HepG2 (cell line): ENCODE measurements around the gene ZNF174. TPM values are rescaled to one million over a fixed set of nuclear protein-coding genes. Genes with fewer than 3 reads are reported as not detected.

ENCODE experiments used
- AFF4 ChIP-seq: sonication (generic); formaldehyde crosslinking; IDR thresholded peaks from 2 replicates; pipeline ENCODE4 v1.4.0; 2020; ENCODE audit warnings: missing genetic modification reagents
- DZIP1 ChIP-seq: sonication (generic); formaldehyde crosslinking; IDR thresholded peaks from 2 replicates; pipeline ENCODE4 v1.5.0; 2020; ENCODE audit warnings: mild to moderate bottlenecking, missing genetic modification reagents
- ELF3 ChIP-seq: IDR thresholded peaks from 2 replicates; pipeline ENCODE4 v1.6.1; 2016; ENCODE audit warnings: missing genetic modification reagents, missing compliant biosample characterization
- HCFC1 ChIP-seq: fragments of 150-350 bp; IDR thresholded peaks from 2 replicates; pipeline ENCODE4 v1.6.1; 2014; ENCODE audit warnings: low read depth, low read length
- HNRNPL ChIP-seq: fragments of 200-400 bp; formaldehyde crosslinking; IDR thresholded peaks from 2 replicates; pipeline ENCODE4 v1.6.1; 2017; ENCODE audit warnings: mild to moderate bottlenecking, low read depth, low read length
- HOXA5 ChIP-seq: sonication (generic); formaldehyde crosslinking; IDR thresholded peaks from 2 replicates; pipeline ENCODE4 v1.4.0; 2020; ENCODE audit warnings: missing genetic modification reagents
- IKZF5 ChIP-seq: IDR thresholded peaks from 2 replicates; pipeline ENCODE4 v1.6.1; 2018; ENCODE audit warnings: missing genetic modification reagents, mild to moderate bottlenecking, missing compliant biosample characterization
- JUN ChIP-seq: sonication (generic); formaldehyde crosslinking; IDR thresholded peaks from 2 replicates; pipeline ENCODE4 v1.4.0; 2020; ENCODE audit warnings: mild to moderate bottlenecking, missing genetic modification reagents
- KAT7 ChIP-seq: IDR thresholded peaks from 2 replicates; pipeline ENCODE4 v1.6.1; 2018; ENCODE audit warnings: borderline replicate concordance, missing compliant biosample characterization
- MIER3 ChIP-seq: IDR thresholded peaks from 2 replicates; pipeline ENCODE4 v1.6.1; 2016; ENCODE audit warnings: missing compliant biosample characterization, borderline replicate concordance
- NFATC3 ChIP-seq: sonication (generic); formaldehyde crosslinking; IDR thresholded peaks from 2 replicates; pipeline ENCODE4 v1.5.1; 2020; ENCODE audit warnings: mild to moderate bottlenecking, missing genetic modification reagents
- PCBP1 ChIP-seq: fragments of 200-400 bp; formaldehyde crosslinking; IDR thresholded peaks from 2 replicates; pipeline ENCODE4 v1.6.1; 2017; ENCODE audit warnings: mild to moderate bottlenecking, low read depth, low read length, borderline replicate concordance
- PHB2 ChIP-seq: fragments of 450-650 bp; IDR thresholded peaks from 2 replicates; pipeline ENCODE4 v1.6.1; 2018; ENCODE audit not compliant: partially characterized antibody
- PPARG ChIP-seq: conservative IDR thresholded peaks from 2 replicates; pipeline ENCODE4 v1.6.1; 2016; ENCODE audit warnings: missing biosample characterization, missing genetic modification reagents
- SMARCC2 ChIP-seq: fragments of 450-650 bp; IDR thresholded peaks from 2 replicates; pipeline ENCODE4 v1.6.1; 2017; ENCODE audit warnings: antibody characterized with exemption, mild to moderate bottlenecking
- SMARCE1 ChIP-seq: fragments of 450-650 bp; IDR thresholded peaks from 2 replicates; pipeline ENCODE4 v1.6.1; 2017; ENCODE audit warnings: borderline replicate concordance
- THRA ChIP-seq: sonication (generic); formaldehyde crosslinking; IDR thresholded peaks from 2 replicates; pipeline ENCODE4 v1.4.0; 2020; ENCODE audit warnings: missing genetic modification reagents, borderline replicate concordance
- ZFP41 ChIP-seq: sonication (generic); formaldehyde crosslinking; IDR thresholded peaks from 2 replicates; pipeline ENCODE4 v1.4.0; 2020; ENCODE audit warnings: mild to moderate bottlenecking, missing genetic modification reagents, borderline replicate concordance
- ZFY ChIP-seq: sonication (generic); formaldehyde crosslinking; IDR thresholded peaks from 2 replicates; pipeline ENCODE4 v1.4.0; 2020; ENCODE audit warnings: missing genetic modification reagents
- ZMYM3 ChIP-seq: sonication (generic); formaldehyde crosslinking; IDR thresholded peaks from 2 replicates; pipeline ENCODE4 v1.5.1; 2020; ENCODE audit warnings: mild to moderate bottlenecking, missing genetic modification reagents
- ZNF33B ChIP-seq: sonication (generic); formaldehyde crosslinking; IDR thresholded peaks from 2 replicates; pipeline ENCODE4 v1.5.1; 2020; ENCODE audit warnings: mild to moderate bottlenecking, missing genetic modification reagents
- ZNF501 ChIP-seq: sonication (generic); formaldehyde crosslinking; IDR thresholded peaks from 2 replicates; pipeline ENCODE4 v1.5.1; 2020; ENCODE audit warnings: mild to moderate bottlenecking, moderate library complexity, missing genetic modification reagents
- ZNF678 ChIP-seq: sonication (generic); formaldehyde crosslinking; IDR thresholded peaks from 2 replicates; pipeline ENCODE4 v1.4.0; 2020; ENCODE audit warnings: mild to moderate bottlenecking, missing genetic modification reagents
- ZNF879 ChIP-seq: sonication (generic); formaldehyde crosslinking; IDR thresholded peaks from 2 replicates; pipeline ENCODE4 v1.8.1; 2023; ENCODE audit warnings: missing genetic modification reagents
- polyA plus RNA-seq, 8 experiments: library from polyadenylated mRNA; depleted of rRNA in 3 of 8; stranded (reverse) in 7 of 8; unstranded in 1 of 8; fragments of >200 nt; fragmentation: Illumina TruSeq in 4 of 8; extraction: Trizol in 4 of 8; gene quantifications; 2 replicates each; pipeline versions ENCODE4 v1.2.1 to v1.2.3, GENCODE V29; 2011 to 2016; ENCODE audit warnings: low read depth in 4 of 8, missing spikeins in 1 of 8, mixed read lengths in 1 of 8; ENCODE audit not compliant: insufficient read depth in 1 of 8
- total RNA-seq, 5 experiments: library from RNA; depleted of rRNA; stranded (reverse); fragments of >200 nt; fragmentation: Illumina TruSeq; extraction: Trizol; gene quantifications; 2 replicates each; pipeline ENCODE4 v1.2.3, GENCODE V29; 2016; ENCODE audit warnings: low read depth in 1 of 5

ZNF174 gene
- total and polyA plus RNA-seq, 2 of the 13 experiments (the other 11 are each of a cell fraction or from before 2014, with no cell fraction given): 8.3 to 10.6 TPM

- TF ChIP-seq DZIP1 (CRISPR knock-in tag): no peak
- TF ChIP-seq KAT7 (CRISPR knock-in tag): no peak
- 0 out of 2 replicates have a peak, but pooled peaks have one; percentile 42 for TF ChIP-seq ZNF678 (CRISPR knock-in tag)
- TF ChIP-seq PHB2: no peak
- no peak for TF ChIP-seq HCFC1
- TF ChIP-seq AFF4 (CRISPR knock-in tag): no peak
- TF ChIP-seq ELF3 (CRISPR knock-in tag): peak; percentile 33; the same call in 1 of the 2 replicates
- TF ChIP-seq THRA: no peak
- no peak; the same call in 1 of the 2 replicates for TF ChIP-seq JUN (CRISPR knock-in tag)
- TF ChIP-seq MIER3 (CRISPR knock-in tag): no peak
- TF ChIP-seq HNRNPL: no peak
- TF ChIP-seq PPARG: peak; percentile 38; the same call in 1 of the 2 replicates
- TF ChIP-seq PCBP1: no peak
- TF ChIP-seq NFATC3 (CRISPR knock-in tag): no peak
- TF ChIP-seq ZMYM3 (CRISPR knock-in tag): no peak
- TF ChIP-seq ZNF33B (CRISPR knock-in tag): no peak
- no peak for TF ChIP-seq IKZF5 (CRISPR knock-in tag)
- TF ChIP-seq SMARCC2: no peak
- TF ChIP-seq ZNF501 (CRISPR knock-in tag): no peak
- no peak for TF ChIP-seq ZFP41
- TF ChIP-seq SMARCE1: no peak
- TF ChIP-seq ZNF879: no peak
- TF ChIP-seq ZFY: no peak
- peak; percentile 33; the same call in 1 of the 2 replicates for TF ChIP-seq HOXA5 (CRISPR knock-in tag)
Measured at GRCh38 chr16:3458852-3459361, 57.9 kb downstream of the ZNF174 start (continued).
